Glomerular endothelial cell (primary cell): ENCODE results near the gene EFHD1. TPM values are rescaled to one million over a fixed set of nuclear protein-coding genes. Genes with fewer than 3 reads are reported as not detected.

Source experiments
- total RNA-seq: library from RNA; depleted of rRNA; stranded (reverse); fragments of >200 nt; gene quantifications from 2 replicates; pipeline ENCODE4 v1.2.3, GENCODE V29; 2015

EFHD1 gene
- total RNA-seq, 1 donor from 2014 or later: 1.6 TPM

Other genes with a start within 250 kb of the EFHD1 start
- gene ALPG, start 226.8 kb upstream of the EFHD1 start, total RNA-seq: not detected in 2 replicates
- not detected in 2 replicates for gene ALPI, start 177.5 kb upstream of the EFHD1 start, total RNA-seq
- gene ECEL1, start 145.8 kb upstream of the EFHD1 start, total RNA-seq: not detected in 2 replicates
- not detected in 2 replicates for gene PRSS56, start 113.2 kb upstream of the EFHD1 start, total RNA-seq
- gene CHRND, start 107.4 kb upstream of the EFHD1 start, total RNA-seq: not detected in 2 replicates
- not detected in 2 replicates for gene CHRNG, start 93.9 kb upstream of the EFHD1 start, total RNA-seq
- 2.4 and 3.8 TPM in 2 replicates for gene TIGD1, start 83.0 kb upstream of the EFHD1 start, total RNA-seq
- 82.7 and 91.4 TPM in 2 replicates for gene EIF4E2, start 82.9 kb upstream of the EFHD1 start, total RNA-seq
- gene GIGYF2, start 63.7 kb downstream of the EFHD1 start, total RNA-seq: 35.2 and 52.5 TPM in 2 replicates
- gene KCNJ13, start 143.0 kb downstream of the EFHD1 start, total RNA-seq: not detected in 2 replicates
- 0.39 and 2.1 TPM in 2 replicates for gene SNORC, start 236.7 kb downstream of the EFHD1 start, total RNA-seq